K562 (cell line): ENCODE data around the gene RREB1. TPM values are rescaled to one million over a fixed set of nuclear protein-coding genes. Genes with fewer than 3 reads are reported as not detected.

ENCODE experiments used
- ATAC-seq: fragments of 200-7000 bp; cut with Tn5 transposase; 3 replicates; pipeline ENCODE4 v1.9.1; 2020; ENCODE audit warnings: moderate library complexity
- BruUV-seq: library from RNA; stranded (reverse); fragments of 400-500 nt; replicated peaks from 2 replicates; lab custom pipeline; 2021; lab: Mats Ljungman, UMichigan
- CTCF ChIA-PET: fragments of 300-600 bp; formaldehyde crosslinking; extraction: SDS; loops from one replicate; lab custom pipeline; 2021; ENCODE audit warnings: low intra/inter-chr PET ratio; lab: Yijun Ruan, JAX
- POLR2A ChIA-PET: fragments of 300-600, 350-650 bp; sonication (Branson Sonifier 250); formaldehyde crosslinking; extraction: SDS; loops from one replicate; lab custom pipeline; 2021; ENCODE audit warnings: antibody characterized with exemption, inconsistent platforms; lab: Yijun Ruan, JAX
- DNase-seq, 4 experiments: peaks; one replicate each; pipeline versions ENCODE4 v3.0.0 to v3.0.0-alpha.2; 2011 to 2018; ENCODE audit warnings: low spot score in 3 of 4, mixed read lengths in 3 of 4; ENCODE audit errors: extremely low read depth in 1 of 4
- FAIRE-seq: peaks from 2 replicates; lab custom pipeline; 2011; peaks lifted over from hg19 to GRCh38; lab: Jason Lieb, UNC
- H2AFZ ChIP-seq: 2 replicates; pipeline ENCODE4 v1.6.0; 2011; ENCODE audit warnings: low read depth, low read length, control low read depth, inconsistent platforms
- H3K27ac ChIP-seq: fragments of 200-600 bp; 3 replicates; pipeline ENCODE4 v1.8.0; 2011; ENCODE audit warnings: low read depth, mild to moderate bottlenecking, control low read depth, inconsistent platforms, low read length, moderate library complexity, mixed read lengths; ENCODE audit errors: extremely low read depth
- H3K27me3 ChIP-seq, 2 experiments: fragments of 300-600 bp in 1 of 2; 2 replicates in 1 of 2; 3 replicates in 1 of 2; pipeline versions ENCODE4 v1.6.0 to v1.8.0; 2011; ENCODE audit warnings: inconsistent platforms in 2 of 2, low read length in 2 of 2, mild to moderate bottlenecking in 1 of 2, mixed read lengths in 1 of 2, moderate library complexity in 1 of 2; ENCODE audit not compliant: control insufficient read depth in 2 of 2, insufficient read depth in 2 of 2
- H3K36me3 ChIP-seq: fragments of 300-600 bp; 3 replicates; pipeline ENCODE4 v1.8.0; 2011; ENCODE audit warnings: mild to moderate bottlenecking, low read length, inconsistent platforms; ENCODE audit not compliant: control insufficient read depth, insufficient read depth
- H3K4me1 ChIP-seq, 2 experiments: fragments of 200-600 bp in 1 of 2; replicated peaks in 1 of 2; 2 replicates in 1 of 2; 3 replicates in 1 of 2; pipeline versions ENCODE4 v1.5.1 to v1.8.0; 2011; ENCODE audit warnings: inconsistent platforms in 2 of 2, low read length in 2 of 2, mild to moderate bottlenecking in 1 of 2, mixed read lengths in 1 of 2, moderate library complexity in 1 of 2; ENCODE audit not compliant: control insufficient read depth in 2 of 2, insufficient read depth in 2 of 2
- H3K4me2 ChIP-seq: 2 replicates; pipeline ENCODE4 v1.6.1; 2011; ENCODE audit warnings: low read length, control low read depth, inconsistent platforms, mixed read lengths; ENCODE audit not compliant: insufficient read depth
- H3K4me3 ChIP-seq: fragments of 200-600 bp; sonication (generic), shearing (Covaris generic); 2 replicates; pipeline ENCODE4 v1.5.1; 2016; ENCODE audit warnings: control low read depth, inconsistent platforms
- H3K79me2 ChIP-seq: fragments of 200-600 bp; 3 replicates; pipeline ENCODE4 v1.8.0; 2011; ENCODE audit warnings: low read length, inconsistent platforms; ENCODE audit not compliant: control insufficient read depth, insufficient read depth
- H3K9ac ChIP-seq, 2 experiments: 2 replicates each; pipeline versions ENCODE4 v1.6.0 to v1.6.1; 2011; ENCODE audit warnings: low read depth in 2 of 2, low read length in 2 of 2, control low read depth in 1 of 2, inconsistent platforms in 1 of 2, mild to moderate bottlenecking in 1 of 2, mixed read lengths in 1 of 2; ENCODE audit not compliant: insufficient read depth in 1 of 2
- H3K9me1 ChIP-seq: one replicate; pipeline ENCODE4 v1.6.0; 2011; ENCODE audit warnings: inconsistent platforms, mild to moderate bottlenecking, low read length, moderate library complexity; ENCODE audit not compliant: control insufficient read depth, insufficient read depth
- H3K9me3 ChIP-seq: replicated peaks from 2 replicates; pipeline ENCODE4 v1.5.1; 2011; ENCODE audit warnings: low read depth, low read length, inconsistent platforms; ENCODE audit not compliant: control insufficient read depth, insufficient read depth
- H4K20me1 ChIP-seq: replicated peaks from 2 replicates; pipeline ENCODE4 v1.6.1; 2011; ENCODE audit warnings: low read length, inconsistent platforms, mixed read lengths; ENCODE audit not compliant: control insufficient read depth, insufficient read depth
- BRF1 ChIP-seq: IDR thresholded peaks from 3 replicates; pipeline ENCODE4 v1.6.1; 2011; ENCODE audit warnings: borderline replicate concordance, mild to moderate bottlenecking; ENCODE audit not compliant: insufficient read length; ENCODE audit errors: extremely low read depth
- E2F8 ChIP-seq: fragments of 450-650 bp; IDR thresholded peaks from 2 replicates; pipeline ENCODE4 v1.7.1; 2018; ENCODE audit warnings: mild to moderate bottlenecking, low read depth; ENCODE audit not compliant: partially characterized antibody
- MIER1 ChIP-seq: fragments of 450-650 bp; IDR thresholded peaks from 2 replicates; pipeline ENCODE4 v1.6.1; 2016; ENCODE audit warnings: antibody characterized with exemption, mild to moderate bottlenecking, low read depth
- NR2F6 ChIP-seq: fragments of 450-650 bp; formaldehyde crosslinking; IDR thresholded peaks from 2 replicates; pipeline ENCODE4 v1.4.0; 2020; ENCODE audit warnings: mild to moderate bottlenecking
- VEZF1 ChIP-seq: fragments of 200-800 bp; sonication (Bioruptor generic); IDR thresholded peaks from 2 replicates; pipeline ENCODE4 v1.6.1; 2017; ENCODE audit warnings: missing genetic modification characterization, missing compliant biosample characterization
- ZNF253 ChIP-seq: fragments of 250-450 bp; sonication (Bioruptor Pico); conservative IDR thresholded peaks from 2 replicates; pipeline ENCODE4 v1.6.1; 2021; ENCODE audit warnings: mild to moderate bottlenecking
- ZNF592 ChIP-seq: fragments of 450-650 bp; IDR thresholded peaks from 2 replicates; pipeline ENCODE4 v1.6.1; 2017; ENCODE audit warnings: antibody characterized with exemption, mild to moderate bottlenecking
- WGBS: fragments of 100-300 bp; shearing (Covaris generic); methylation state at CpG from one replicate; pipeline ENCODE4 v1.1.6; 2016; ENCODE audit warnings: low coverage, mixed read lengths; ENCODE audit not compliant: insufficient coverage; ENCODE audit errors: missing lambda C conversion rate; 5-methylcytosine and 5-hydroxymethylcytosine counted together
- in situ Hi-C: fragments of 300-500 bp; cut with MboI; formaldehyde crosslinking; loops from 4 replicates; pipeline ENCODE4 v1.15.0; 2018; ENCODE audit warnings: inconsistent platforms, mixed read lengths
- intact Hi-C: fragments of 100-400 bp; cut with micrococcal nuclease; formaldehyde crosslinking; loops from 2 replicates; pipeline ENCODE4 v1.14.2; 2022
- polyA plus RNA-seq, 8 experiments: library from polyadenylated mRNA; depleted of rRNA in 4 of 8; stranded (reverse) in 5 of 8; unstranded in 3 of 8; fragments of >200 nt; fragmentation: Nextera tagmentation in 2 of 8; fragmentation: Illumina TruSeq in 1 of 8; extraction: Ambion mirVana in 2 of 8; extraction: Trizol in 1 of 8; gene quantifications; 2 replicates each; pipeline versions ENCODE4 v1.2.1 to v1.2.3, GENCODE V29; 2011 to 2014; ENCODE audit warnings: inconsistent platforms in 1 of 8, missing spikeins in 1 of 8
- total RNA-seq, 7 experiments: library from RNA; depleted of rRNA in 6 of 7; stranded (reverse); fragments of >200 nt in 6 of 7; fragmentation: Illumina TruSeq in 2 of 7; extraction: Trizol in 2 of 7; gene quantifications; 2 replicates each; pipeline versions ENCODE4 v1.2.1 to v1.2.3, GENCODE V29; 2011 to 2021; ENCODE audit warnings: low replicate concordance in 1 of 7

The RREB1 gene
- total and polyA plus RNA-seq, 9 of the 15 experiments (the other 6 are each of a cell fraction or from before 2014, with no cell fraction given) = 3.3 to 64.2 (median 19.3) TPM

GRCh38 chr6:7142918-7143475 lies 35.2 kb downstream of the RREB1 start (continued):
- no peak for TF ChIP-seq ZNF253 (CRISPR knock-in tag)
- TF ChIP-seq ZNF592 = no peak; the same call in 1 of the 2 replicates

GRCh38 chr6:7143476-7143974 lies 35.8 kb downstream of the RREB1 start:
- Histone ChIP-seq H4K20me1 (no peaks in the 10 kb centered on the region), H3K36me3 (peaks cover 29% of the 10 kb centered on the region), H3K79me2 (peaks cover 99% of the 10 kb centered on the region), H3K9ac (peak overlapping the region in 1 of 2 experiments; percentile 71; a peak in 3 of 4 replicates), H3K4me1 (peaks cover 53 to 86% of the 10 kb centered on the region in 2 experiments), H2AFZ (no peak overlapping the region), H3K27ac (peak overlapping the region; percentile 92), H3K9me1 (no peaks in the 10 kb centered on the region), H3K4me3 (no peak overlapping the region), H3K9me3 (no peaks in the 10 kb centered on the region), H3K4me2 (peak overlapping the region; percentile 65), H3K27me3 (no peaks in the 10 kb centered on the region)
- peak in 2 of 4 experiments; percentile 70 to 91 for DNase-seq
- in situ Hi-C loops (no loop called here), intact Hi-C loops (loop anchor here (1.0 kb wide), 1 partner anchor 22 kb away; no protein-coding TSS in a partner anchor)
- WGBS = under 1% methylated on average over 7 of the region's 7 CpGs
- POLR2A ChIA-PET = interaction anchor here (0.8 to 2.6 kb wide), 11 partner anchors 8 to 442 kb away, joined by 3 to 14 read pairs (median 4); no protein-coding TSS in a partner anchor
- FAIRE-seq = peak; percentile 81
- CTCF ChIA-PET = no interaction called here
- peak; percentile 34 for ATAC-seq
- BruUV-seq = no TSS peak
- no peak for TF ChIP-seq BRF1
- no peak for TF ChIP-seq NR2F6 (CRISPR knock-in tag)
- TF ChIP-seq MIER1 = no peak
- TF ChIP-seq VEZF1 (CRISPR knock-in tag) = no peak
- TF ChIP-seq E2F8 = peak; percentile 41
